RKO (cell line): ENCODE data around the gene GCG.

ENCODE experiments used
- DNase-seq: peaks from one replicate; pipeline ENCODE4 v3.0.0-alpha.2; 2016; ENCODE audit warnings: low spot score

The GCG gene

GRCh38 chr2:162100579-162100978 is 51.5 kb downstream of the GCG start:
- no peak for DNase-seq

- DNase-seq, result no peak
These were observed 52.2 kb downstream of the GCG start for GRCh38 chr2:162099836-162100235.
